ENCODE measurements around the gene C1QTNF12.

C1QTNF12 gene

DNA sequence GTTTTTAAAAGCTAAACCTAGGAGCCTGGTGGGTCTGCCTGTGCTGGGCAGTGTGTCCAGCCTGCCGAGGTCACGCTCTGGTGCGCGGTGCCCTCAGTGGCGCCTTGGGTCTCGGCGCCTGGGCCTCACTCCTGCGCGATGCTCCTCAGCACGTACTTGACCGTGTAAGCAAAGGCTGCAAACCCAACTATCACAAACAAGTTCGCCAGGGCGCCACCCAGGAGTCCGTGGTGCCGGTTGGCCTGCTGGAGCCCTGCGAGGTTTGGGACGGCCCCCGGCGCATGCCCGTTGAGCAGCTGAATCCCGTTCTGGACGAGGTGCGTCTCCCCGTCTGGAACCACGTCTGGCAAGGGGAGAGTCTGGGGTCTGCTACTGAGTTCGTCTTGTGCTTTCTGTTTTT, 8.6 kb upstream of the C1QTNF12 start:
- H4K20me1 ChIP-seq (ENCODE audit: insufficient read depth) = no peaks in the 10 kb centered on the region
- no peak overlapping the region for H3K4me2 ChIP-seq
- TF ChIP-seq, protein P1, sequence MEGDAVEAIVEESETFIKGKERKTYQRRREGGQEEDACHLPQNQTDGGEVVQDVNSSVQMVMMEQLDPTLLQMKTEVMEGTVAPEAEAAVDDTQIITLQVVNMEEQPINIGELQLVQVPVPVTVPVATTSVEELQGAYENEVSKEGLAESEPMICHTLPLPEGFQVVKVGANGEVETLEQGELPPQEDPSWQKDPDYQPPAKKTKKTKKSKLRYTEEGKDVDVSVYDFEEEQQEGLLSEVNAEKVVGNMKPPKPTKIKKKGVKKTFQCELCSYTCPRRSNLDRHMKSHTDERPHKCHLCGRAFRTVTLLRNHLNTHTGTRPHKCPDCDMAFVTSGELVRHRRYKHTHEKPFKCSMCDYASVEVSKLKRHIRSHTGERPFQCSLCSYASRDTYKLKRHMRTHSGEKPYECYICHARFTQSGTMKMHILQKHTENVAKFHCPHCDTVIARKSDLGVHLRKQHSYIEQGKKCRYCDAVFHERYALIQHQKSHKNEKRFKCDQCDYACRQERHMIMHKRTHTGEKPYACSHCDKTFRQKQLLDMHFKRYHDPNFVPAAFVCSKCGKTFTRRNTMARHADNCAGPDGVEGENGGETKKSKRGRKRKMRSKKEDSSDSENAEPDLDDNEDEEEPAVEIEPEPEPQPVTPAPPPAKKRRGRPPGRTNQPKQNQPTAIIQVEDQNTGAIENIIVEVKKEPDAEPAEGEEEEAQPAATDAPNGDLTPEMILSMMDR (conservative IDR thresholded peaks at IDR 0.05; ENCODE audit: low read depth, low read length) = no peak
- H3K36me3 ChIP-seq (ENCODE audit: insufficient read depth) = no peaks in the 10 kb centered on the region
- no peak overlapping the region for H3K9ac ChIP-seq
- H2AFZ ChIP-seq (ENCODE audit: low read depth) = no peak overlapping the region
- H3K27ac ChIP-seq = no peak overlapping the region
- H3K4me1 ChIP-seq (ENCODE audit: low read depth, poor library complexity, severe bottlenecking) = no peaks in the 10 kb centered on the region
- H3K79me2 ChIP-seq (ENCODE audit: insufficient read depth, low read depth) = no peaks in the 10 kb centered on the region
- no peaks in the 10 kb centered on the region for H3K27me3 ChIP-seq (ENCODE audit: insufficient read depth, low read depth)
- H3K4me3 ChIP-seq (IDR thresholded peaks at IDR 0.05; ENCODE audit: insufficient read depth, low read depth, low read length) = no peak overlapping the region

GRCh38 chr1:1254667-1254998, 8.1 kb upstream of the C1QTNF12 start:
- Histone ChIP-seq H3K27me3 (ENCODE audit: insufficient read depth, low read depth) (no peaks in the 10 kb centered on the region), H3K79me2 (ENCODE audit: insufficient read depth, low read depth) (no peaks in the 10 kb centered on the region), H3K36me3 (ENCODE audit: insufficient read depth) (no peaks in the 10 kb centered on the region), H3K4me2 (no peak overlapping the region), H3K27ac (no peak overlapping the region), H3K9ac (no peak overlapping the region), H3K4me1 (ENCODE audit: low read depth, poor library complexity, severe bottlenecking) (no peaks in the 10 kb centered on the region), H3K4me3 (IDR thresholded peaks at IDR 0.05; ENCODE audit: insufficient read depth, low read depth, low read length) (no peak overlapping the region), H2AFZ (ENCODE audit: low read depth) (no peak overlapping the region), H4K20me1 (ENCODE audit: insufficient read depth) (no peaks in the 10 kb centered on the region)
- TF ChIP-seq, protein P1 (conservative IDR thresholded peaks at IDR 0.05; ENCODE audit: low read depth, low read length) = no peak

DNA sequence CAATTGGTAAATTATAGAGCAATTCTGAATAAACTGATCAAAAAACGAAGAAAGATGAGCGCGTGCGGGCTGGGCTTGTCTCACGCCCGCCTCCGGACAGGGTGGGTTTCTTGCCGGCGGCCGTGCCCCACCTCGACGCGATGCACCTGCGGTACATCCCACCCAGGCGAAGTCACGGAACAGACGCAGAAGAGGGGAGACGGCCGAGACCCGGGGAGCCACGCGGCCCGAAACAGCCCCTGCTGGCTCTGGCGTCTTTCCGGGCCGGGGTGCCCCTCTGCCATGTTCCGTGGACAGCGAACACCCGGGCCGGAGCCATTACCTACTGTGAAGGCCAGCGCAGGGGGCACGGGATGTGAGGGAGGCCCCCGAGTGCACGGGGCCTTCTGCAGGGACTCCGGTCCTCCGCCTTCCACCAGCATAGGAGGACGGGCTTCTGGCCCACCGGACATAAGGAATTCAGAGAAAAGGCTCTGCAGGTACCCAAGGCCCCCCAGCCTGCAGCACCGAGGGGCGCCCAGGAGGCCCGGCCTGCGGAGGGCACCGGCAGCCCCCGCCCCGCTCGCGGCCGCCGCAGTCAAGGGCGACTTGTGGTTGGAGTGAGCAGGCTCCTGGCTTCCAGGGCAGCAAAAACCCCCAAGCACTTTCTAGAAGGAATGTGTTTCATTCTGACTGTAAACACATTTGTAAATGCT, 7.6 kb upstream of the C1QTNF12 start:
- no peak overlapping the region for H3K9ac ChIP-seq
- TF ChIP-seq, protein P1 (conservative IDR thresholded peaks at IDR 0.05; ENCODE audit: low read depth, low read length) = no peak
- no peak overlapping the region for H3K4me2 ChIP-seq
- no peak overlapping the region for H3K4me3 ChIP-seq (IDR thresholded peaks at IDR 0.05; ENCODE audit: insufficient read depth, low read depth, low read length)
- H3K4me1 ChIP-seq (ENCODE audit: low read depth, poor library complexity, severe bottlenecking) = no peaks in the 10 kb centered on the region
- no peak overlapping the region for H2AFZ ChIP-seq (ENCODE audit: low read depth)
- H3K79me2 ChIP-seq (ENCODE audit: insufficient read depth, low read depth) = no peaks in the 10 kb centered on the region
- no peak overlapping the region for H3K27ac ChIP-seq
- H3K27me3 ChIP-seq (ENCODE audit: insufficient read depth, low read depth) = no peaks in the 10 kb centered on the region
- H3K36me3 ChIP-seq (ENCODE audit: insufficient read depth) = no peaks in the 10 kb centered on the region
- H4K20me1 ChIP-seq (ENCODE audit: insufficient read depth) = no peaks in the 10 kb centered on the region

DNA sequence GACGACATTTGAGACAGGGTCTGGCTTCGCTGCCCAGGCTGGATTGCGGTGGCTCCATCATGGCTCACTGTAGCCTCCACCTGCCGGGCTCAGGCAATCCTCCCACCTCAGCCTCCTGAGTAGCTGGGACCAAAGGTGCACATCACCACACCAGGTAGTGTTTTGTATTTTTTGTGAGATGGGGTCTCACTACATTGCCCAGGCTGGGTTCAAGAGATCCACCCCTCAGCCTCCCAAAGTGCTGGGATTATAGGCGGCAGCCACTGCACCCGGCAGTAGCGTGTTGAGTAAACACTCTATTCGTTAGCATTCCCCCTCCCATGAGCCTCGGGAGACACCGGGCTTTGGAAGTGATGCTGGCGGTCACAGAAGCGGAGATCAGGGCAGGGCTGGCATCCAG, 6.8 kb upstream of the C1QTNF12 start:
- Histone ChIP-seq H3K4me3 (IDR thresholded peaks at IDR 0.05; ENCODE audit: insufficient read depth, low read depth, low read length) (no peak overlapping the region), H2AFZ (ENCODE audit: low read depth) (no peak overlapping the region), H3K4me2 (no peak overlapping the region), H3K79me2 (ENCODE audit: insufficient read depth, low read depth) (no peaks in the 10 kb centered on the region), H4K20me1 (ENCODE audit: insufficient read depth) (no peaks in the 10 kb centered on the region), H3K4me1 (ENCODE audit: low read depth, poor library complexity, severe bottlenecking) (no peaks in the 10 kb centered on the region), H3K9ac (no peak overlapping the region), H3K27ac (no peak overlapping the region), H3K36me3 (ENCODE audit: insufficient read depth) (no peaks in the 10 kb centered on the region), H3K27me3 (ENCODE audit: insufficient read depth, low read depth) (no peaks in the 10 kb centered on the region)
- TF ChIP-seq, protein P1 (conservative IDR thresholded peaks at IDR 0.05; ENCODE audit: low read depth, low read length) = no peak
